BJ (cell line): ENCODE data around the gene FOXL2. TPM values are rescaled to one million over a fixed set of nuclear protein-coding genes. Genes with fewer than 3 reads are reported as not detected.

Experiments
- CTCF ChIA-PET: fragments of 350-600 bp; formaldehyde crosslinking; extraction: SDS; loops from one replicate; lab custom pipeline; 2021; ENCODE audit warnings: antibody characterized with exemption, inconsistent platforms; lab: Yijun Ruan, JAX
- POLR2A ChIA-PET: fragments of 300-600 bp; sonication (Branson Sonifier 250); formaldehyde crosslinking; extraction: SDS; loops from one replicate; lab custom pipeline; 2021; ENCODE audit warnings: antibody characterized with exemption; lab: Charles Lee
- DNase-seq: peaks from one replicate; pipeline ENCODE4 v3.0.0-alpha.2; 2011; ENCODE audit warnings: low read depth
- H3K27me3 ChIP-seq: 2 replicates; pipeline ENCODE4 v1.6.0; 2011; ENCODE audit warnings: low read length; ENCODE audit not compliant: control insufficient read depth, insufficient read depth
- H3K36me3 ChIP-seq: 2 replicates; pipeline ENCODE4 v1.5.1; 2011; ENCODE audit warnings: low read length; ENCODE audit not compliant: control insufficient read depth, insufficient read depth
- H3K4me3 ChIP-seq: 2 replicates; pipeline ENCODE4 v1.5.1; 2011; ENCODE audit warnings: low read depth, mild to moderate bottlenecking, control low read depth, low read length
- polyA plus RNA-seq: library from polyadenylated mRNA; depleted of rRNA; stranded (reverse); fragments of >200 nt; gene quantifications from 2 replicates; pipeline ENCODE4 v1.2.3, GENCODE V29; 2011
- TF ChIP-seq, protein P1 (sequence below): IDR thresholded peaks from 2 replicates; pipeline ENCODE4 v1.5.1; 2011; ENCODE audit warnings: low read depth, mild to moderate bottlenecking, control low read depth, inconsistent platforms, low read length, moderate library complexity; ENCODE audit not compliant: insufficient read depth

The FOXL2 gene
- polyA plus RNA-seq, 1 experiment = 0.05 TPM

GRCh38 chr3:138921316-138922292 is 25.3 kb downstream of the FOXL2 start:
- Histone ChIP-seq H3K27me3 (peaks cover 4% of the 10 kb centered on the region), H3K4me3 (no peak overlapping the region), H3K36me3 (no peaks in the 10 kb centered on the region)
- peak; percentile 65 for DNase-seq
- TF ChIP-seq, protein P1, sequence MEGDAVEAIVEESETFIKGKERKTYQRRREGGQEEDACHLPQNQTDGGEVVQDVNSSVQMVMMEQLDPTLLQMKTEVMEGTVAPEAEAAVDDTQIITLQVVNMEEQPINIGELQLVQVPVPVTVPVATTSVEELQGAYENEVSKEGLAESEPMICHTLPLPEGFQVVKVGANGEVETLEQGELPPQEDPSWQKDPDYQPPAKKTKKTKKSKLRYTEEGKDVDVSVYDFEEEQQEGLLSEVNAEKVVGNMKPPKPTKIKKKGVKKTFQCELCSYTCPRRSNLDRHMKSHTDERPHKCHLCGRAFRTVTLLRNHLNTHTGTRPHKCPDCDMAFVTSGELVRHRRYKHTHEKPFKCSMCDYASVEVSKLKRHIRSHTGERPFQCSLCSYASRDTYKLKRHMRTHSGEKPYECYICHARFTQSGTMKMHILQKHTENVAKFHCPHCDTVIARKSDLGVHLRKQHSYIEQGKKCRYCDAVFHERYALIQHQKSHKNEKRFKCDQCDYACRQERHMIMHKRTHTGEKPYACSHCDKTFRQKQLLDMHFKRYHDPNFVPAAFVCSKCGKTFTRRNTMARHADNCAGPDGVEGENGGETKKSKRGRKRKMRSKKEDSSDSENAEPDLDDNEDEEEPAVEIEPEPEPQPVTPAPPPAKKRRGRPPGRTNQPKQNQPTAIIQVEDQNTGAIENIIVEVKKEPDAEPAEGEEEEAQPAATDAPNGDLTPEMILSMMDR = no peak
- POLR2A ChIA-PET = no interaction called here
- CTCF ChIA-PET = interaction anchor here (0.5 to 14.1 kb wide), 12 partner anchors 11 to 742 kb away, joined by 3 to 291 read pairs (median 4); partner anchors contain the start of genes CEP70 and FAIM

DNA sequence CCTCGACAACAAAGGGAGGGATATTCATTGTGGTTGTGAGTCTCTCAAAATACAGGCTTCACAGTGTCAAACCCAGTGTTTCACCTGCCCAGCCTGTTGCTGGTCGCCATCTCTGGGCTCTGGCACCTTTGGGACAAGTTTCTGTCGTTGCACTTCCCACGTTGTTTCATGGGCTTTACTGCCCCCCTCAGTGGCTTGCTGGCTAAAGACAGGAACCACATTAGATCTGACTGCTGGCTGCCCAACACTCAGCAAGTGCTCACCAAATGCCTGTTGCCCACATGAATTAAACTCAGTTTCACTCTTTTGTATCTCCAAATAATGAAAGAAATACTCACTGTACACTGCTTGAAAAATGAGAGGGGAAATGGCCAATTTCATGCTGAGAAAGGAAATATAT is 27.6 kb downstream of the FOXL2 start:
- ChIA-PET CTCF (interaction anchor here (1.2 to 14.1 kb wide), 4 partner anchors 16 to 441 kb away, joined by 5 to 291 read pairs (median 188); partner anchors contain the start of gene CEP70), POLR2A (no interaction called here)
- no peak for DNase-seq
- TF ChIP-seq, protein P1 = no peak
- Histone ChIP-seq H3K36me3 (no peaks in the 10 kb centered on the region), H3K27me3 (peaks cover 2% of the 10 kb centered on the region; the same call in 1 of the 2 replicates), H3K4me3 (no peak overlapping the region)

GRCh38 chr3:138916824-138917223 is 30.1 kb downstream of the FOXL2 start:
- POLR2A ChIA-PET = no interaction called here

GRCh38 chr3:138915503-138916498 is 31.1 kb downstream of the FOXL2 start:
- Histone ChIP-seq H3K27me3 (peaks cover 2% of the 10 kb centered on the region; the same call in 1 of the 2 replicates), H3K36me3 (no peaks in the 10 kb centered on the region), H3K4me3 (peak overlapping the region; percentile 73)
- TF ChIP-seq, protein P1 = peak; percentile 91
- ChIA-PET POLR2A (interaction anchor here (1.4 kb wide), 1 partner anchor 321 kb away, joined by 6 read pairs; the partner anchor contains the start of gene CEP70), CTCF (interaction anchor here (0.5 to 14.1 kb wide), 87 partner anchors 8 to 601 kb away, joined by 3 to 291 read pairs (median 5); partner anchors contain the start of genes CEP70, ESYT3, FAIM and PIK3CB)
- no peak for DNase-seq

More at GRCh38 chr3:138916824-138917223, 30.1 kb downstream of the FOXL2 start:
- no peak overlapping the region for H3K4me3 ChIP-seq
- no peaks in the 10 kb centered on the region for H3K36me3 ChIP-seq
- H3K27me3 ChIP-seq = peaks cover 2% of the 10 kb centered on the region; the same call in 1 of the 2 replicates
- no peak for DNase-seq
- TF ChIP-seq, protein P1 = no peak
- CTCF ChIA-PET = interaction anchor here (0.6 to 14.1 kb wide), 32 partner anchors 17 to 589 kb away, joined by 3 to 291 read pairs (median 10); partner anchors contain the start of gene CEP70
